Stimulated activated CD4-positive, alpha-beta T cell treated with anti-CD3 and anti-CD28 coated beads, Interleukin-15, amount 100 ng/mL, for 24 hours (primary cell): ENCODE data around the gene NEK6.

Experiments used
- DNase-seq: peaks from one replicate; pipeline ENCODE4 v3.0.0-alpha.2; 2020

NEK6 gene

DNA sequence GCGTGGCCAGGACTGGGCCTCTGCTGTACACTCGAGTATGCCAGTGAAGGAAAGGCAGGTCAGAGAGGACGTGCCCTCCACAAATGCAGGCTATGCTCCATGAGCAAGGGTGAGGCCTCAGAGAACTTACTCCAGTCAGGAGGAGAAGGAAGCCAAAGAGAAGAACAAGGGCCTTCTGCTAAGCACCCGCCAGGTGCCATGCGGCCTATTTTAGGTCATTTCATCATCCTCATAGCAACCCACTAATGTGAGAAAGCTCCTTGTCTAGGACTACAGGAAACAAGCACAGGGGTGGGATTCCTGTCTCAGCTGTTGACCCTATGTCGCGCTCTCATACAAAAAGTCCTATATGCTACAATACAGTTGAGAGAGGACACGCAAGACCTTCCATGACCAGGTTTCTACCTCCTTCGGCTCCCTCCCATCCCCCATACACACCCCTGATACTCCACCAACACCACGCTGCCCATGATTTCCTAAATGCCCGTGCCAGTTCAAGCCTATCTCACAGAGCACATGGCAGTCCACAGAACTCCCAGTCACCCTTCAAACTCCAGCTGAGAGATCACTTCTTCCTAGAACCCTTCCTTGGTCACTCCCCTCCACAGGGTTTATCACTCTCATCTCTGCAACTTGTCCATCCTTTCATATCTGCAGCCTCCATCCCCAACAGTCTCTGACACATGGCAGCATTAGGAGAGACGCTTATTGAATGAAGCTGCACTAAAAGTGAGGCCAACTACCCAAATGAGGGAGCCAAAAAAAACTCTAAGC lies 130.7 kb downstream of the NEK6 start:
- DNase-seq: no peak

DNA sequence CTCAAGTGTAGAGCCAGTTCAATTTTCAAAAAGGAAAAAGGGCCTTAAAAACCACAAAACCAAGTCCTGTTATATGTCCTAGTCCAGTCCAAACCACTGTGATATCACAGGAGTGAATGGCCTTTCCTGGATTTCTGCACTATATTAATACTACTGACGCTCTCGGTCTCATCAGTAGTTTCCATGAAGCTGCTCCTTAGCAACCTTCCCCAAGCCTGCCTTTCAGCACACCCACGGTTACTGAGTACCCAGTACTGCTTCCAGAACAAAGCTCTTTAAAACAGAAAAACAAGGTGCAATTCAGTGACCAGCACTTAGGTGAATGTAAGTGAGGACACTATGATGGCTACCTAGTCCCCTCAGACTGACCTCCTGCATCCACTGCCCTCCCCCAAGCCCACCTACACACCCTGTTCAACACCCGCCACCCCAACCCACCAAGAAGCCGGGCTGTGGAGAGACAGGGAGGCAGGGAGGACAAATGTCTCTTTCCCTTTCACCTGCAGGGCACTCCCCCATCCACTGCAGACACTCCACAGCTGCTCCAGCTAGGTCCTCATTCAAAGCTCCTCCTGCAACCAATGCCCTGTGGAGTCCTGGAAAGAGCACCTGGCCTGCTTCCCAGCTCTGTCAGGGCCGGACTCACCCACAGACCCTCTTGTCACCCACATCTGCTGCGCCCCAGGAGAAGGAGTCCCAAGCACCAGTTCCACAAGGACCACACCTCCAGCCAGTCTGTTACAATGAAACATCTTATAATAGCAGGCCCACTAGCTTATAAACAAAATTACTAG lies 131.6 kb downstream of the NEK6 start:
- DNase-seq: no peak

GRCh38 chr9:124390794-124391658 lies 133.3 kb downstream of the NEK6 start:
- DNase-seq: no peak

- no peak for DNase-seq
Measured at GRCh38 chr9:124392254-124392870, 134.6 kb downstream of the NEK6 start.

DNA sequence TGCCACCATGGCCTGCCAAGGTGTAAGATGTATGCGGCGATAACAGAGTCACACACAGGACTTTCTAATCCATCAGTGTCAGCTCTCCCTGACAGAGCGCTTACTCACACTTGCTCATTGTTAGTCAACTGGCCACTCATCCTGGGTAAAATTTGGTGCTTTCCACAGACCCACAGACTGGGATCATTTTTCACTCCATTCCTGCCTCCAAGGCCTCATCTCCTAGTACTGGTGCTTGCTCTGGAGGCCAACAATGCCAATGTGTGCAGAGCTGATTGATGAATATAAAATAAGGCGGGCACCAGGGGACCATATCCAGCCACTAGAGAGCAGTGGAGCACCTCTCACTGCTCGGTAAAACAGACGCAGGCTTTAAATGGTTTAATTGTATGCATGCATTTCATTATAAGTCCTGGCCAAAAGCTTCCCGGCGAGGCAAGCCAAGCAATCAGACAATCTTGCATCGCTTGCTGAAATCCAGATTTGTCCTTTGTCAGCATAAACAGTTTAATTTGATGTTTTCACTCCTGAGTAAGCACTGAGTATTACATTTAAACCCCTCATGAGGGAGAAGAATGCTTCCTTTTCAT lies 135.2 kb downstream of the NEK6 start:
- DNase-seq: no peak

DNA sequence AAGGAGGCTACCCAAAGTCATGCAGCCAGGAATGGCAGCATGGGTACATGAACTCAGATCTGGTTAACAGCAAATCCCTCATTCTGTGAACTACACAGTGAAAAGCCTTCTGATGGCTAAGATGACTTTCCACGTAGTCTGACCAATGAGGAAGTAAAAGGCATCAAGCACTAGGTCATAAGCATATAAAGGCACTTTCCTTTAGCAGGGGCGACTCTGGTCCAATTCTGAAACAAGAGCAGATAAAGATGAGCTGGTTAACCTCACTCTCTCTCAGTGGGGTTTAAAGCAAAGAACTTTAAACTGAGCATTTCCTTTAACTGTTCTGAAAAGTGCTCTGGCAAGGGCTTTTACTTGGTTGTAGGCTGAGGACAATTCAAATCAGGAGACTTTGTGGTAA lies 136.4 kb downstream of the NEK6 start:
- DNase-seq: no peak

GRCh38 chr9:124394596-124394995 lies 136.8 kb downstream of the NEK6 start:
- DNase-seq: no peak

GRCh38 chr9:124395826-124396225 lies 138.1 kb downstream of the NEK6 start:
- DNase-seq: no peak

- no peak for DNase-seq
Measured at GRCh38 chr9:124398191-124398935, 140.6 kb downstream of the NEK6 start.

- DNase-seq: no peak
Measured at GRCh38 chr9:124399323-124399967, 141.7 kb downstream of the NEK6 start.

DNA sequence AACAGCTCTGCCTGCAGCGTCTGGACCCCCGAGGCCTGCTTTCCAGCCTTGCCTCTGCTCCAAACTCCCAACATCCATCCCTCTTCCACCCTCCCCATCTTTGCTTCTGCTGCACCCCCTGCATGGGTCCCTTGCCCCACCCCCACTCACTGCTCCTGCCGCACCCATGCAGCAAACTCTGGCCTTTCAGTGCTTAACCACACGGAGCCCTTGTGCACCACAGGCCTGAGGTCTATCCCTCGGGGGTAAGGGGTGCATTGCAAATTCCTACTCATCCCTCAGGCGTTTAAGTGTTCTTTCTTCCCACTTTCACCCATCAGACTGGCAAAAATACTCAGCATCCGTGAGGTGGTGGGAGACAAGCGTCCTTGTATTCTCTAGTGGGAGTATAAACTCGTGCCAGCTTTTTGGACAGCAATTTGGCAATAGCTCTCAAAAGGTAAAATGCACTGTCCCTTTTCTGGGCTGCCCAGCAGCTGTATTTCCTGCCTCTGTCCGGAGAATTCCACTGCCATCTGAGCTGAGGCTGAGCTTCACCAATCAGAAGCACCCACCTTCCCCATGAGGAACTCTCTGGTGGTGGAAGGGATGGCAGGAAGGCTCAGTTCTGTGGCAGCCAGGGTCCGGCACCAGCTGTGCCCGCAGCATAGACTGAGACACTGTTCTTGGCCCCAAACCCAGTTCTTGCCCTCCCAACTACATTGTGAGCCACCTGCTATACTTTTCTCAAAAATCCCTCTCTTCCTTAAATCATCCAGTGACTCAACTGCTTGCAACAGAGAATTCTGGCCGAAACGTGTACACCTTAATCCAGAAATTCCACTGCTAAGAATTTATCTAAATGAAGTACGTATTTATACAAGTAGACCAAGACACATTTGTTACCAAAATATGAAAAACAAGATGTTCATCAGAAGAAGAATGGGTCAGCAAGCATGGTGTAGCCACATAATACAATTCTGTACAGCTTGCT lies 142.5 kb downstream of the NEK6 start:
- no peak for DNase-seq
